HG03378 (cell line): ENCODE data around the gene IGF2.
"Not testable (repeated sequence)": the region's sequence is repeated elsewhere in the genome, so short reads cannot be mapped to it uniquely, and the experiment has no call there.

ENCODE experiments used
- ATAC-seq: cut with Tn5 transposase; IDR thresholded peaks from one replicate; pipeline ENCODE4 v1.9.1; 2021; ENCODE audit warnings: mild to moderate bottlenecking, moderate library complexity; ENCODE audit not compliant: unreplicated experiment

The IGF2 gene

GRCh38 chr11:2124736-2125484 lies 14.3 kb downstream of the IGF2 start:
- ATAC-seq = not testable (repeated sequence)

GRCh38 chr11:2123628-2123960 lies 15.6 kb downstream of the IGF2 start:
- ATAC-seq = no peak

- ATAC-seq = no peak
These were observed 16.1 kb downstream of the IGF2 start for GRCh38 chr11:2122907-2123627.

GRCh38 chr11:2122222-2122906 lies 16.8 kb downstream of the IGF2 start:
- no peak for ATAC-seq

GRCh38 chr11:2121227-2122130 lies 17.7 kb downstream of the IGF2 start:
- no peak for ATAC-seq

- ATAC-seq = no peak
These were observed 18.7 kb downstream of the IGF2 start for GRCh38 chr11:2120359-2121100.

- ATAC-seq = no peak
These were observed 20.5 kb downstream of the IGF2 start for GRCh38 chr11:2118677-2119076.

- ATAC-seq = no peak
These were observed 22.5 kb downstream of the IGF2 start for GRCh38 chr11:2116680-2117079.

GRCh38 chr11:2115308-2115707 lies 23.9 kb downstream of the IGF2 start:
- ATAC-seq = no peak

- ATAC-seq = no peak
These were observed 24.6 kb downstream of the IGF2 start for GRCh38 chr11:2114430-2115241.

- no peak for ATAC-seq
These were observed 25.4 kb downstream of the IGF2 start for GRCh38 chr11:2113776-2114175.

GRCh38 chr11:2110521-2110920 lies 28.7 kb downstream of the IGF2 start:
- no peak for ATAC-seq

- no peak for ATAC-seq
These were observed 29.6 kb downstream of the IGF2 start for GRCh38 chr11:2109541-2110019.

- ATAC-seq = no peak
These were observed 30.3 kb downstream of the IGF2 start for GRCh38 chr11:2108675-2109491.

- ATAC-seq = no peak
These were observed 31.1 kb downstream of the IGF2 start for GRCh38 chr11:2107941-2108630.

GRCh38 chr11:2107521-2107920 lies 31.7 kb downstream of the IGF2 start:
- no peak for ATAC-seq

GRCh38 chr11:2106583-2107209 lies 32.5 kb downstream of the IGF2 start:
- ATAC-seq = no peak
